Glomerular endothelial cell (primary cell): Measurements from ENCODE around the gene TLCD1. TPM values are rescaled to one million over a fixed set of nuclear protein-coding genes. Genes with fewer than 3 reads are reported as not detected.

Experiments used
- DNase-seq: peaks from one replicate; pipeline ENCODE4 v3.0.0-alpha.2; 2011; ENCODE audit warnings: low read depth, low spot score; ENCODE audit errors: extremely low read depth
- total RNA-seq: library from RNA; depleted of rRNA; stranded (reverse); fragments of >200 nt; gene quantifications from 2 replicates; pipeline ENCODE4 v1.2.3, GENCODE V29; 2015

TLCD1 gene
- total RNA-seq, result 2.8 and 3.4 TPM in 2 replicates

- no peak for DNase-seq
Observed at GRCh38 chr17:28726226-28726626, at the start of gene TLCD1. Gene TLCD1, minus strand, starts transcription at chr17:28726233. Its CDS starts 136 bp downstream, at chr17:28726097.

- DNase-seq, result no peak
Observed at GRCh38 chr17:28774206-28774605, 48.2 kb upstream of the TLCD1 start.

- DNase-seq, result no peak
Observed at GRCh38 chr17:28773736-28774135, 47.7 kb upstream of the TLCD1 start.

GRCh38 chr17:28765038-28765437 lies 39.0 kb upstream of the TLCD1 start:
- DNase-seq, result no peak

- peak; percentile 57 for DNase-seq
Observed at GRCh38 chr17:28763804-28764266, 37.8 kb upstream of the TLCD1 start.

GRCh38 chr17:28763137-28763799 lies 37.2 kb upstream of the TLCD1 start:
- no peak for DNase-seq

- no peak for DNase-seq
Observed at GRCh38 chr17:28760601-28761562, 34.8 kb upstream of the TLCD1 start.

GRCh38 chr17:28759256-28759865 lies 33.3 kb upstream of the TLCD1 start:
- no peak for DNase-seq

- no peak for DNase-seq
Observed at GRCh38 chr17:28758411-28759121, 32.5 kb upstream of the TLCD1 start.

GRCh38 chr17:28756049-28756804 lies 30.2 kb upstream of the TLCD1 start:
- DNase-seq, result no peak

GRCh38 chr17:28755486-28755885 lies 29.5 kb upstream of the TLCD1 start:
- DNase-seq, result no peak

- DNase-seq, result no peak
Observed at GRCh38 chr17:28751600-28752366, 25.8 kb upstream of the TLCD1 start.

- peak; percentile 73 for DNase-seq
Observed at GRCh38 chr17:28750178-28751047, 24.4 kb upstream of the TLCD1 start.

- DNase-seq, result no peak
Observed at GRCh38 chr17:28749516-28750177, 23.6 kb upstream of the TLCD1 start.

GRCh38 chr17:28748852-28749515 lies 23.0 kb upstream of the TLCD1 start:
- no peak for DNase-seq

- DNase-seq, result no peak
Observed at GRCh38 chr17:28747801-28748750, 22.0 kb upstream of the TLCD1 start.
